HG03378 (cell line): ENCODE data around the gene MTOR.
A peak's percentile ranks its signal among the peaks of the same experiment; 100 is the strongest.
"Not testable (repeated sequence)": the region's sequence is repeated elsewhere in the genome, so short reads cannot be mapped to it uniquely, and the experiment has no call there.

Source experiments
- ATAC-seq: cut with Tn5 transposase; IDR thresholded peaks from one replicate; pipeline ENCODE4 v1.9.1; 2021; ENCODE audit warnings: mild to moderate bottlenecking, moderate library complexity; ENCODE audit not compliant: unreplicated experiment

Gene MTOR

DNA sequence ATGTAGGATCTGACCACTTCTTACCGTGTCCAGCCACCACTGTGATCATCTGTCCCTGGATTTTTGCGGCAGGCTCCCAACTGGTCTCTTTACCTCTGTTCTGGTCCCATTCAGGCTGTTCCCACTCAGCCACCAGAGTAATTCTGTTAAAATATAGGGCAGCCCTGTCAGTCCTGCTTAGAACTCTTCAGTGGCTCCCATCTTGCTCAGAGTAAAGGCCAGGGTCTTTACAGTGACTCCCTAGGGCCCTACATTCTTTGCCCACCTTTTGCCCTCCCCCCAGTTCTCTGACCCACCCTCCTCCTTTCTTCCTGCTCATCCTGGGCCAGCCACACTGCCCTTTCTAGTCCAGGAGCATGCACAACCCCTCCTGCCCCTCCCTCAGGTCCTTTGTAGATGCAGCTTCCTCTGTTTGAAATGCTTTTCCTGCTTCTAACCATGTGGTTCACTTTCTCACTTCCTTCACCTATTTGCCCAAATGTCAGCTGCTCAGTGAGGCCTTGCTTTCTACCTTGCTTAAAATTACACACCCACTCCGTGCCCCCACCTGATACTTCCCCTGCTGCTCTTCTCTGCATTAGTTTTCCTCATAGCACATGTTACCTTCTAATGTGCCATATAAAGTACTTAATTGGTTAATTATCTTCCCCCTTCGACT is 18.5 kb upstream of the MTOR start:
- ATAC-seq, result no peak

DNA sequence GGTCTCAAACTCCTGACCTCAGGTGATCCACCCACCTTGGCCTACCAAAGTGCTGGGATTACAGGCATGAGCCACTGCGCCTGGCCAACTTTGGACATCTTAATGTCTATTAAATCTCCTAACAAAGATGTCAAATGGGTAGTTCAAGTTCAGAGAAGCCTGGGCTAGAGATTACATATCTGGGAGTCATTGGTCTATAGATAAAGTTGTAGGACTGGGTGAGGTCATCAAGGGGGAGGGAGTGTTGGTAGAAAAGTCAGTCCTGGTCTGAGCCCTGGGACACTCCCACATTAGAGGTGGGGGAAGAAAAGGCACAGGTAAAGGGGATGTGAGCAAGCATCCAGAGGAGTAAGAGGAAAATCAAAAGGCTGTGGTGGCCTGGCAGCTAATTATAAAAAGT is 17.3 kb upstream of the MTOR start:
- no peak for ATAC-seq

GRCh38 chr1:11279152-11279551 is 16.8 kb upstream of the MTOR start:
- no peak for ATAC-seq

- ATAC-seq, result peak; percentile 41
Measured at GRCh38 chr1:11273595-11274234, 11.4 kb upstream of the MTOR start.

GRCh38 chr1:11272832-11273594 is 10.7 kb upstream of the MTOR start, which contains the start of gene UBIAD1:
UBIAD1 (plus strand) TSS chr1:11273198; CDS start chr1:11273532, 334 bp downstream.
- ATAC-seq, result peak; percentile 71

- no peak for ATAC-seq
Measured at GRCh38 chr1:11272544-11272831, 10.1 kb upstream of the MTOR start.

DNA sequence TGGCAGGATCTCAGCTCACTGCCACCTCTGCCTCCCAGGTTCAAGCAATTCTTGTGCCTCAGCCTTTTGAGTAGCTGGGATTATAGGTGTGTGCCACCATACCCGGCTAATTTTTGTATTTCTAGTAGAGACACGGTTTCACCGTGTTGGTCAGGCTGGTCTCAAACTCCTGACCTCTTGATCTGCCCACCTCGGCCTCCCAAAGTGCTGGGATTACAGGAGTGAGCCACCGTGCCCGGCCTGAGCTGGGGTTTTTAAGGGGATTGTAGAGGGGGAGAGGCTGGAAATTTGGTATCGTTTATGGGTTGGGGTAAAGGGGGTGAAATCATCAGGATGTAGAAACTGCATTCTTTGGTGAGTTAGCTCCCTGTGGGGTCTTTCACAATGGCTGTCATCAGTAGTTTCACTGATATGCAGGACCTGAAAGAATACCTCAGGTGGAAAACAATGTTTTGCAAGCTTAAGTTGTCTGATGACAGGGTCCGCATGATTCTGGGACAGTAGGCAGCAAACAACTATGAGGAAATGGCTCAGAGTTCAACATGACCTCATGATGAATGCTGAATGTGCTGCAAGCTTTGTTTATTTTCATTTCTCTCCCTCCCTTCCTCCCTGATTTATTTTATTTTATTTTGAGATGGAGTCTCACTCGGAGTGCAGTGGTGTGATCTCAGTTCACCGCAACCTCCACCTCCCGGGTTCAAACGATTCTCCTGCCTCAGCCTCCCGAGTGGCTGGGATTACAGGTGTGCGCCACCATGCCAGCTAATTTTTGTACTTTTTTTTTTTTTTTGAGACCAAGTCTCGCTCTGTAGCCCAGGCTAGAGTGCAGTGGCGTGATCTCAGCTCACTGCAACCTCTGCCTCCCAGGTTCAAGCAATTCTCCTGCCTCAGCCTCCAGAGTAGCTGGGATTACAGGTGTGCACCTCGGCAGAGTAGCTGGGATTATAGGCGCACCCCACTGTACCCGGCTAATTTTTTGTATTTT is 5.3 kb upstream of the MTOR start:
- ATAC-seq, result not testable (repeated sequence)

DNA sequence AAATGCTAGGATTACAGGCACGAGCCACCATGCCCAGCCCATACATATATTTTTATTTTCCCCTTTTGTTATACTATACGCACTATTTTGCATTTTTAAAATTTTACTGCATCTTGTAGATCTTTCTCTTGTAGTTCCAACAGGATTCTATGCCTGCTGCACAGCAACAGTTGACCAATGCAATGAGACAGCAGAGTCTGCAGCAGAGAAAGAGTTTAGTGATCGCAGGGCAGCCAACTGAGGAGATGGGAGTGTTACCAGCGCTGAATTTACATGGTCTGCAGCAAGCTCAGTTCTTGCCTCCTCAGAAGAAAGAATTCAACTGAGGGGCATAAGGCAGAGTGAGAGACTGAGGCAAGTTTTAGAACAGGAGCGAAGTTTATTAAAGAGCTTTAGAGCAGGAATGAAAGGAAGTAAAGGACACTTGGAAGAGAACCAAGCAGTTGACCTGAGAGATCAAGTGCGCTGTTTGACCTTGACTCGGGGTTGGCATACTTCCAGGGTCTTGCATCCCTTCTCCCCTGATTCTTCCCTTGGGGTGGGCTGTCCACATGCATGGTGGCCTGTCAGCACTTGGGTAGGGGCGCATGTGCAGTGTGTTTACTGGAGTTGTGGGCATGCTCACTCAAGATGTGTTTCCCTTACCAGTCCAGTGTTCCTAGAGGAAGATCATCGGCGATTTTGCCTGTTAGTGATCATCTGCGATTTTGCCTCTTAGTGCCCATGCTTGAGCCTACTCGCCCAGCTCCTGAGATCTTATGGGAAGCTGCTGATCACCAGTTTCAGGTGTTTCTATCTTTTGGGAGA is 4.1 kb upstream of the MTOR start:
- ATAC-seq, result no peak

- ATAC-seq, result no peak
Measured at GRCh38 chr1:11256299-11256698, 6.1 kb downstream of the MTOR start.

DNA sequence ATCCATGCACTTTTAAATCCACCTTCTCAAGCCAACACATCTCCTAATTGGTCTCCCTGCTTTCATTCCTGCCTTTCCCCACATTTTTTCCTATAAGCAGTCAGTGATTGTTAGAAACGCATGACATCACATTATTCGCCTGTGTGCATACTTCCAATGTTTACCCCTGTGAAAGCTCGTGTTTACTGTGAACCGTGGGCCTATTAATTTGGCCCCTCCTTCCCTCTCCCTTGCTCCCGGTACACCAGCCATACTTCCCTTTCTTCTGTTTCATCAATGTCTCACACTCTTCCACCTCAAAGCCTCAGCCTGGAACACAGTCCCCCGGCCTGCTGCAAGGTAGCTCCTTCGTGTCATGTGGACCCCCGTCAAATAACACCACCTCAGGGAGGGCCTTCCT is 9.1 kb downstream of the MTOR start:
- no peak for ATAC-seq

- ATAC-seq, result no peak
Measured at GRCh38 chr1:11252538-11252937, 9.8 kb downstream of the MTOR start.

DNA sequence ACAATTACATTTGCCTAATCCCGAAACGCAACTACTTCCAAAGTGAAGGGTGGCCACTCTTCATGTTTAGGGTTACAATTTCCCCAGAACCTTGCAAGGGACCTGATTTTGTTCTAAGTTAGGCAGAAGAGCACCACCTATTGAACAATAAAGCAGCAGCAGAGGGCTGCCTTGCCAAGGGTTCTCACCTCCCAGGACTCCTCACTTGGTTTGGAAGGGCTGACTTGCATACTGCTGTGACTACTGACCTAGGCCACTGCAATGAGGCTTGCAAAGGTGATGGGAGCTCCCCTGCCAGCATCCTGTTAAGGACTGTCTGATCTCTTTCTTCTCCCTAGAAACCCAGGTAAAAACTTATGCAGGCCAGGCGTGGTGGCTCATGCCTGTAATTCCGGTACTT is 14.2 kb downstream of the MTOR start:
- no peak for ATAC-seq

DNA sequence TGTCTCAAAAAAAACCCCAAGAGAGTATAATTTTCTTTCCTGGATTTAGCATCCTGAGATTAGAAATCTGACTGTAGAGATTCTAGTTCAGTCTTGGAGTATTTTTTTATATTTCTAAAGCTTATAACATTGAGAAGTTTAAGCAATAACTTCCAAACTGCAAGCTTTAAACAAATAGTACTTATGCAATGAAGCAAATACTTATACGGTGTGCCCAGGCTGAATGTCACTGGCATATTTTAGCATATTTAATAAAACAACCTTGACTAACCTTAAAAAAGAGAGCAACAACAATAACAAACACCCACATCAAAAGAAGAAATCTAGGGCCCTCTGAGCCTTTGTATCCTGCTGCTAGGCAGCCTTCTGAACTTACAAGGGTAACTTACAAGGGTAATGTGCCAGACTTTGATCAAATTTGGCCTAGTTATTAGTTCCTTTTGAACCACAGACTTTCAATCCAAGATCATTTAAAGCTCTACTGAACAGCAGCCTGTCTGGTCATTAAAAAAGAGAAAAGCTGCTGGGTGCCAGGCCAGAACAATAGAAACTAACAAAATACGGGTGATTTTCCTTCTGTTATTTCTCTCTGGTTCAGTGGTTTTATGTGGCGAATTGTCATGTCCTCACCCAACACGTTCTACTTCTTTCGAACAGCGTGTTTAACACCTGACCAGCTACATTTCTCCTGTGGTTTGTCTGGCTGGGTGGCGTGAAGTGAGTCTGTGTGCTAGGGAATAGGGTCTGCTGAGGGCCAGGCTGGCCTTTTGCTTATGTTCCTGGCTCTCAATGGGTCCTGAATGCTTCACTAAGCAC is 16.2 kb downstream of the MTOR start:
- no peak for ATAC-seq

GRCh38 chr1:11245248-11245647 is 17.1 kb downstream of the MTOR start:
- ATAC-seq, result no peak

- ATAC-seq, result no peak
Measured at GRCh38 chr1:11238311-11238710, 24.0 kb downstream of the MTOR start.

DNA sequence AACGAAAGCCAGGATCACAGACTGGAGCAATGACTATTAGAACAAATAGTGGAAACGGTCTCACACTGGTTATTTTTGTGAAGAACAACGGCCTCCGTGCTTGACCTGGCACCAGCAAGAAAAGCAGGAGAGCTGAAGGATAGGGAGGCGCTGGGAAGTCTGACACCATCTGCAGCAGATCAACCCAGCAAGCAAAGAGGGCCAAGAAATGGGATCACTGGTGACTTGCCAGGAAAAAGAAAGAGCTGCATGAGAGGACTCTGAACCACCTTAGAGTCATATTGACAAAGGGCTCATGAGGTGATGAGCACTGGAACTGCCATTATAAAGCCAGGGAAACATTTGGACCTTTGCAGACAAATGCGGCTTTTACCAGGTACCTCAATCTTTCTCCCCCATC is 25.0 kb downstream of the MTOR start:
- ATAC-seq, result no peak

GRCh38 chr1:11233208-11233607 is 29.1 kb downstream of the MTOR start:
- ATAC-seq, result no peak

DNA sequence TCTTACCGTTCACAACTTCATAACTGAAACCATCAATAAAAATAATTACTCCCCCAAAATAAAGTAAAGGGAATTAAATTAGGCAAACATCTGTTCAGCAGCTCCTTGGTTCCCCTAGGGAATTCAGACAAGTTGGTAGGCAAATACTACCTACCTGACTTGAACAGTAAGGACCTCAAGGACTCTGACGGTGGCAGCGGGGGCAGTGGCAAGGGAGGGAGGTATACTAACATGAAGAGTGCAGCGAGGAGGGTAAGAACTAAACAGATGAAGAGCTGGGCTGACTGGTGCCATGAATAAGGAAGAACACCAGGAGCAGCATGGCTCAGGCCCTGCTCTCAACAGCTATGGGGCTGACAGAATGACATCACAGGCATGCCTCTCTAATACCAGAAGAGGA is 33.1 kb downstream of the MTOR start:
- no peak for ATAC-seq
